Fibroblast of pulmonary artery (primary cell): ENCODE measurements around the gene PTOV1.

Source experiments
- DNase-seq: peaks from one replicate; pipeline ENCODE4 v3.0.0-alpha.2; 2010; ENCODE audit warnings: low read depth
- H3K4me3 ChIP-seq: replicated peaks from 2 replicates; pipeline ENCODE4 v1.5.1; 2011; ENCODE audit warnings: low read depth, mild to moderate bottlenecking, control low read depth, low read length, moderate library complexity
- CTCF ChIP-seq: IDR thresholded peaks from 2 replicates; pipeline ENCODE4 v1.5.1; 2011; ENCODE audit warnings: mild to moderate bottlenecking, control low read depth, low read length, inconsistent platforms; ENCODE audit errors: missing control alignments

Gene PTOV1

GRCh38 chr19:49855676-49856573 lies 5.0 kb downstream of the PTOV1 start:
- DNase-seq = no peak

GRCh38 chr19:49856574-49857021 lies 5.6 kb downstream of the PTOV1 start:
- no peak for TF ChIP-seq CTCF
- H3K4me3 ChIP-seq = no peak overlapping the region
- DNase-seq = no peak

More at GRCh38 chr19:49855676-49856573, 5.0 kb downstream of the PTOV1 start:
- H3K4me3 ChIP-seq = no peak overlapping the region
- no peak for TF ChIP-seq CTCF

- no peak overlapping the region for H3K4me3 ChIP-seq
- DNase-seq = no peak
- no peak for TF ChIP-seq CTCF
Measured at GRCh38 chr19:49857061-49857837, 6.3 kb downstream of the PTOV1 start.

GRCh38 chr19:49857838-49858087 lies 6.8 kb downstream of the PTOV1 start:
- H3K4me3 ChIP-seq = no peak overlapping the region
- DNase-seq = no peak
- TF ChIP-seq CTCF = no peak

- H3K4me3 ChIP-seq = no peak overlapping the region
- DNase-seq = no peak
- no peak for TF ChIP-seq CTCF
Measured at GRCh38 chr19:49858088-49858985, 7.4 kb downstream of the PTOV1 start.

- TF ChIP-seq CTCF = no peak
- no peak for DNase-seq
- H3K4me3 ChIP-seq = no peak overlapping the region
Measured at GRCh38 chr19:49859682-49860335, 8.8 kb downstream of the PTOV1 start.
